Activated CD8-positive, alpha-beta memory T cell treated with anti-CD3 and anti-CD28 coated beads, Interleukin-2, amount 10 ng/mL, durations not matched to agents 7 days and 5 days (primary cell): ENCODE data around the gene PDPK1. TPM values are rescaled to one million over a fixed set of nuclear protein-coding genes. Genes with fewer than 3 reads are reported as not detected.
"Not testable (repeated sequence)": the region's sequence is repeated elsewhere in the genome, so short reads cannot be mapped to it uniquely, and the experiment has no call there.

Experiments
- ATAC-seq: fragments of 150-1000 bp; cut with Tn5 transposase; one replicate; pipeline ENCODE4 v1.10.0; 2021; ENCODE audit warnings: moderate library complexity
- CTCF ChIA-PET: fragments of 350-600 bp; sonication (Branson Sonifier 250); formaldehyde crosslinking; loops from one replicate; lab custom pipeline; 2021; ENCODE audit warnings: antibody characterized with exemption; lab: Charles Lee
- DNase-seq: peaks from one replicate; pipeline ENCODE4 v3.0.0-alpha.2; 2020
- H3K27ac Mint-ChIP-seq: one replicate; pipeline ENCODE4 v1.8.0; 2021; ENCODE audit warnings: mild to moderate bottlenecking, mixed read lengths
- H3K27me3 Mint-ChIP-seq: one replicate; pipeline ENCODE4 v1.8.0; 2021; ENCODE audit warnings: mixed read lengths
- H3K36me3 Mint-ChIP-seq: one replicate; pipeline ENCODE4 v1.8.0; 2021; ENCODE audit warnings: mild to moderate bottlenecking, mixed read lengths
- H3K4me1 Mint-ChIP-seq: one replicate; pipeline ENCODE4 v1.8.0; 2021; ENCODE audit warnings: mixed read lengths
- H3K4me3 Mint-ChIP-seq: one replicate; pipeline ENCODE4 v1.8.0; 2021; ENCODE audit warnings: mild to moderate bottlenecking, moderate library complexity, mixed read lengths
- H3K9me3 Mint-ChIP-seq: one replicate; pipeline ENCODE4 v1.8.0; 2022; ENCODE audit warnings: low read depth, mixed read lengths
- total RNA-seq, 2 experiments: library from RNA; stranded (reverse); gene quantifications; one replicate each; pipeline ENCODE4 v1.2.3, GENCODE V29; 2021

The PDPK1 gene
- total RNA-seq, 2 experiments from 2014 or later: 40.3 to 45.1 TPM

DNA sequence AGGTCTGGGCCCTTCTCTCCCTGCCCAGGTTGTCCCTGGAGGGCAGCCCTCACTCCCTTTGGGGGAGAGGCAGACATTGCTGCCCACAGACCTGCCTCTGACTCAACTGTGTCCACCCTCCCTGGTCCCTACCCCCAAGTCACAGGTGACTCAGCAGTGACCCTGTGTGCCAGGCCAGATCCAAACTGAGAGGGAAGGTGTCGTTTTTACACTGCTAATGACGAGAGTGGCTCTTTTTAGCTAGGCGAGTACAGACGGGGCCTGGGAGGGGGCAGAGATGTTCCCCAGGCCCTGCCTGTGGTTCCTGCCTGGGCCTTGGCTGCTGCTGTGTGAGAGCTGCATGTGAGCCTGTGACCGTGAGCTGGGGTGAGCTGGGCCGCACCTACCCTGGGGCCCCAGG, 61.3 kb downstream of the PDPK1 start:
- H3K9me3 Mint-ChIP-seq, H3K4me3 Mint-ChIP-seq, H3K36me3 Mint-ChIP-seq, ATAC-seq, DNase-seq, H3K27me3 Mint-ChIP-seq, CTCF ChIA-PET: not testable (repeated sequence)
- H3K27ac Mint-ChIP-seq: peak overlapping the region; percentile 36
- H3K4me1 Mint-ChIP-seq: peaks cover 12% of the 10 kb centered on the region

DNA sequence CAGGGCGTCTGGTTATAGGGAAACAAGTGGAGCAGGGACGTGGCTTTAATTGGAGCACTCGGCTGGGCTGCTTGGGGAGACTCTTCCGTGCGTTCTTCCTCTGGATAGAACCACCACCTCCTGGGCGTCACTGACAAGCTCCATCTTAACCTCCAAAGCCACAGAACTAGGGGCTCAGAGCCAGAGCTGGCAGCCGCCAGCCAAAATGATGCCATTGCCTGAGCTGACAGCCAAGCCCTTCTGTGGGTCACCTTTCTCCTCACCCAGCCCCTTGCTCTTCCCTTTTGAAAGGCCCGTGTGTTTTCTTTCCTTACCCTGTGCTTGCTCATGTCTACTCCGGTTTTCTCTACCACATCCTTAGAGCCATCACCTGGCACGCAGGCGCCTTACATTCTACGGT, 62.0 kb downstream of the PDPK1 start:
- H3K4me1 Mint-ChIP-seq: peaks cover 12% of the 10 kb centered on the region
- ATAC-seq, H3K27ac Mint-ChIP-seq, H3K9me3 Mint-ChIP-seq, H3K27me3 Mint-ChIP-seq, H3K36me3 Mint-ChIP-seq, H3K4me3 Mint-ChIP-seq, CTCF ChIA-PET, DNase-seq: not testable (repeated sequence)

DNA sequence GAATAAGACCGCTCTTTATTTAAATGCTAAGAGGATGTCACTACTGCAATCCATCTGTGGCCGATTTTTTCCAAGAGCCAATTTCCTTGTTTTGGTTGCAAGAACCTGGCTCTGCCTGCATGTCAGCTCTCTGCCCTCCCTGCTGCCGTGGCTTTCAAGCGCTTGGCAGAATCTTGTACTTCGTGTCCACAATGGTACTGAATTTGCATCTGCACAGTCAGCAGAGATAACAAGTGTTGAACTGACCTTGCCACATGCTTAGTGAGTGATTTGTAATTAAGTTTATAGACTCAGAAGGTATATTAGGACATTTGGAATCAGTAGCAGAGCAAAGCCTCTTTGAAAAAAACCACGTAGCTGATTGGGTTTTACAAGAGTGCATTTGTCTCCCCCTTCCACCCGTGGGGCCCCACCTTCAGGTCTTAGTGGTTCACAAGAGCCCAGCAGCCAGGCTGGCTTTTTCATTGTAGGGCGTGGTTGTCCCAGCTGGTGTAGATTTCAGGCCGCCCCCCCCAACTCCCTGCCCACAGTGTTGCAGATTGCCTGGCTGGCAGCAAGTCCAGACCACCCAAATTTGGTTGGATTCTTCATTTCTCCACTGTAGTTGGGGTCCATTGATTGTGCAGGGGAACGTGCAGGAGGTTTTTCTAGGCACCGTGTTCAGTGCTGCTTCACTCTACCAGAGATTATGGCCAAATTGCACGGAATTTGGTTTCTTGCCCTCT, 63.6 kb downstream of the PDPK1 start:
- H3K27ac Mint-ChIP-seq, DNase-seq: not testable (repeated sequence)

DNA sequence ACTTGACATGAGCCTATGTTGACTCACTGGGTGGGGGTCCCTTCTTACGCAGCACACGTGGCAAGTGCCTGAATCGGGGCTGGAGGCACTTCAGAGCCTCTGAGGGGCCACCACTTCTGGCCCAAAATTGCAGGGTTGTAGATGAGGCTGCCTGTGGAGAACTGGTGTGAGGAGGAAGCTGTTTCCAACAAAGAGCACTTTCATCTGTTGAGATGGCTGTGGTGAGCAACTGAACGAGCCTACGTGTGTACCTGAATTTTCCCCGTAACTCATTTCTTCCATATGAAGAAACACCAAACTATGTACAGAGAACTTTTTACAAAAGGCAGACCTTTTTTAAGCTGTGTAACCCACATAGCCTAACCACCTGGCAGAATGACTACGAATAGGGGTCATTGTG, 64.4 kb downstream of the PDPK1 start:
- H3K27me3 Mint-ChIP-seq, H3K4me3 Mint-ChIP-seq, H3K36me3 Mint-ChIP-seq, H3K27ac Mint-ChIP-seq, DNase-seq, CTCF ChIA-PET, ATAC-seq, H3K9me3 Mint-ChIP-seq: not testable (repeated sequence)
- peaks cover 13% of the 10 kb centered on the region for H3K4me1 Mint-ChIP-seq

More for the DNA sequence above, 63.6 kb downstream of the PDPK1 start:
- CTCF ChIA-PET, H3K4me3 Mint-ChIP-seq, H3K36me3 Mint-ChIP-seq, ATAC-seq, H3K9me3 Mint-ChIP-seq, H3K27me3 Mint-ChIP-seq: not testable (repeated sequence)
- peaks cover 12% of the 10 kb centered on the region for H3K4me1 Mint-ChIP-seq

DNA sequence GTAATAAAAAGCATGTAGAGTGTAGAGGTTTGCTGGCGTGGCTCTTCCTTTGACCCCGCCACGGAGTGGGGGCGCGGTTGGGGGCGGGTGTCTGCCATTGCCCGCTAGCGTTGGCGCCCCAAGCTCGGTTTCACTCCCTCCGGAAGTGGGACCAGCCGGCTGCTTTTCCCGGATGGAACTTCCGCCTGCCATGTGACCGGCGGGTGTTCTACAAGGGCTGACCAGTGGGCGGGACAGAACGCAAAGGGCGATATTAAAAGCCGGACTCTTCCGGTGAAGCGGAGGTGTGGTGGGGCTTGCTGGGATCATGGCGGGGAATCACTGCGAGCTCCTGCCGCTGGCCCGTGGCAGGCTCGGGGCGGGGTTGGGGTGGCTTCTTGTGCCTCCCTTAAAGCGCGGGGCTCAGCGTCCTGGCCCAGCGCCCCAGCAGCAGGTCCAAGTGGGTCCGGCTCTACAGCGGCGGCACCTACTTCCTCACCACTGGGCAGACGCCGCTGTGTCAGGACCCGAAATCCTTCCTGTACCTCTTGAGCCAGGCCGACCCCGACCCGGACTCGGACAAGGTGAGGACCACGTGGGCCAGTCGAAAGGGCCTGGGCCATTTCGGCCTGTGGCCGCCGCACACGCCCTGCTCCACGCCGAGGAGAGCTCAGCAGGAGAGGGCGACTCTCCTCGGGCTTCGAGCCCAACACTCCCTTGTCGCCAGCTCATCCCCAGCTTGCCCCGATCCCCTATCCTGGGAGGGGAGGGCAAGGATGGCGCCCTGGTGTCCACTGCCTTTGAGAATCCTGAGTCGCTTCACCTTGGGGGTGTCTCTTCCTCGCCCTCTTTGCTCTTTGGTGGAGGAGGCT, 65.6 kb downstream of the PDPK1 start:
- CTCF ChIA-PET: interaction anchor here (0.6 kb wide), 1 partner anchor 14 kb away, joined by 3 read pairs; no protein-coding TSS in a partner anchor
- no peaks in the 10 kb centered on the region for H3K36me3 Mint-ChIP-seq

GRCh38 chr16:2604016-2604369, 66.2 kb downstream of the PDPK1 start:
- peaks cover 22% of the 10 kb centered on the region for H3K4me1 Mint-ChIP-seq
- peak; percentile 37 for ATAC-seq
- CTCF ChIA-PET: interaction anchor here (0.6 kb wide), 1 partner anchor 14 kb away, joined by 3 read pairs; no protein-coding TSS in a partner anchor
- H3K4me3 Mint-ChIP-seq: peak overlapping the region; percentile 87
- H3K27ac Mint-ChIP-seq: peak overlapping the region; percentile 88
- H3K27me3 Mint-ChIP-seq, H3K9me3 Mint-ChIP-seq, H3K36me3 Mint-ChIP-seq, DNase-seq: not testable (repeated sequence)

More for the DNA sequence above, 65.6 kb downstream of the PDPK1 start:
- DNase-seq: peak; percentile 90
- H3K27me3 Mint-ChIP-seq: no peaks in the 10 kb centered on the region
- no peaks in the 10 kb centered on the region for H3K9me3 Mint-ChIP-seq
- peak; percentile 74 for ATAC-seq
- peak overlapping the region; percentile 87 for H3K4me3 Mint-ChIP-seq
- H3K27ac Mint-ChIP-seq: peak overlapping the region; percentile 88
- H3K4me1 Mint-ChIP-seq: peaks cover 22% of the 10 kb centered on the region

DNA sequence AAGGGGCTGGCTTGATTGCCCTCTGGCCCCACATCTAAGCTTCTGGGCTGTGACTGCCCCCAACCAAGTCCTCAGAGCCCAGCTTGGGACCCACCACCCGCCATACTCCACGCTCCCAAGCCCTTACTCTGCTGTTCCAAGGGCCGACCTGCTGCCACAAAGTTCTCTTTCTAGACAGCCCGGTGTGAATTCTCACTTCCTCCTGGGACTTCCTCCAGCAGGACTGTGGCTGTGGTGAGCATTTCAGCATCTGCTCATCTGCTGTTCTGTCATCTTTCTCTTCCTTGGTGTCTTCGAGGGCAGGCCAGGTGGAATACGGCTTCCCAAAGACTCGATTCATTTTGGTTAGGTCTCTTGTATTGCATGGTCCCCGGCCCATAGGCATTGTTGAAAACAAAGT, 69.0 kb downstream of the PDPK1 start:
- H3K9me3 Mint-ChIP-seq, H3K36me3 Mint-ChIP-seq, H3K4me3 Mint-ChIP-seq, H3K27ac Mint-ChIP-seq, DNase-seq, CTCF ChIA-PET, H3K27me3 Mint-ChIP-seq: not testable (repeated sequence)
- peaks cover 22% of the 10 kb centered on the region for H3K4me1 Mint-ChIP-seq
- ATAC-seq: peak; percentile 8

- H3K36me3 Mint-ChIP-seq, CTCF ChIA-PET, H3K4me3 Mint-ChIP-seq, H3K9me3 Mint-ChIP-seq, ATAC-seq, H3K27ac Mint-ChIP-seq, DNase-seq, H3K27me3 Mint-ChIP-seq: not testable (repeated sequence)
- peaks cover 17% of the 10 kb centered on the region for H3K4me1 Mint-ChIP-seq
Measured at GRCh38 chr16:2609345-2609744, 71.5 kb downstream of the PDPK1 start.

DNA sequence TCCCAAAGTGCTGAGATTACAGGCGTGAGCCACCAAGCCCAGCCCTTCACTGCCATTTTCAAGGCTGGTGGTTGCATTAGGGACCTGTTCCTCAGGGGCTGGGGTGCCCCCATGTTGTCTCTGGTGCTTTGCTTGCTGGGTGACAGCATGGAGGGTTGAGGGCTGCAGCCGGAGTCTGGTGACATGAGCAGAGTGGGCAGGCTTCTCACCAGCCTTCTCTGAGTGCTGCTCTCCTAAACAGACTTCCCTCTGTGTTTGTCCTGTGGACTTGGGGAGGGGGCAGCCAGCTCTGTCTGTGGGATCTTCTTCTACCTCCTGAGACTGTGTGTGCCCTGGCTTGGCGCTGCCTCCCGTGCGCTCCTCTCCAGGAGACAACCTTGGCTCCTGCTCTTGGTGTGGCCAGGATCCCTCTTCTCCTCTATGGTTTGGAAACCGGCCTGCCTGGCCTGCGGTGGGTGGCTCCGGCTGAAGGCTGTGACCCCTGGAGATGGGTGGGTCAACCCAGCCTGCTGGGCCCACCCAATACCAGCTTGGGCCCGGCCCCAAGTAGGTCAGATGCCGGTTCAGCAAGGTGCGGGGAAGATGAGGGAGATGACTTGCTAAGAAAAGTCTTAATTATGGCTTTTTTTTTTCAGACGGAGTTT, 72.1 kb downstream of the PDPK1 start:
- H3K27ac Mint-ChIP-seq: no peak overlapping the region
- peaks cover 8% of the 10 kb centered on the region for H3K36me3 Mint-ChIP-seq
- no peaks in the 10 kb centered on the region for H3K9me3 Mint-ChIP-seq
- no peaks in the 10 kb centered on the region for H3K27me3 Mint-ChIP-seq
- ATAC-seq (no peak), DNase-seq (no peak)
- H3K4me1 Mint-ChIP-seq: peaks cover 17% of the 10 kb centered on the region
- CTCF ChIA-PET: no interaction called here
- H3K4me3 Mint-ChIP-seq: no peak overlapping the region

DNA sequence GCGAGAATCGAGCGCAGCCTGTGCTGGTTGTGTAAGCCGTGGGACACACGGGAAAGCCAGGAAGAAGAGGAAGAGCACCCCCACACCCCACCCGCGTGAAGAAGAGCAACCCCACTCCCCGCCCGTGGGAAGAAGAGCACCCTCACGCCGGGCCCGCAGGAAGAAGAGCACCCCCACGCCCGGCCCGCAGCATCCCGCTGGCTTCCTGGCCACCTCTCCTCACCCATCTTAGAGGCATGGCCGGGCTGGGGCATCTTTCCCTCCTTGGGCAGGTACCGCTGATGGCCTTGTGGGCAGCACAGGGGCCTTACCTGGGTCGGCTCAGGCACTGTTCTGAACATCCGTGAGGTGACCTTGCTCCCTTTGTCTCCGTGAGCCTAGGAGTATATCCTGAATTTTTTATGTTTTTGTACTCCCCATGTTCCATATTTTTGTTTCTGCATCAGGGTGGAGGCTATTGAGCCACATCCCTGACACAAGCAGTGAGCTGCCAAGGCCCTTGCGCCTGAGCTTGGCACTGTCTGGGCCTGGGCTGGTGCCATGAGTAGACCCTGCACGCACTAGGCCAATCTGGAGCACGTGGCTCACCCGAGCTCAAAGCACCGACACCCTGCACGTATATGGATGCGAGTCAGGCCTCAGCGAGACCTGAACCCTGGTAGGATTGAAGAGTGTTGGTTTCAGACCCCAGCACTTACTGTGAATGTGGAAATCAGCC, 73.1 kb downstream of the PDPK1 start:
- peaks cover 9% of the 10 kb centered on the region for H3K36me3 Mint-ChIP-seq
- H3K27me3 Mint-ChIP-seq: no peaks in the 10 kb centered on the region
- H3K4me3 Mint-ChIP-seq: no peak overlapping the region
- peak overlapping the region; percentile 5 for H3K27ac Mint-ChIP-seq
- ATAC-seq (no peak), DNase-seq (no peak)
- CTCF ChIA-PET: no interaction called here
- peaks cover 10% of the 10 kb centered on the region for H3K4me1 Mint-ChIP-seq
- no peaks in the 10 kb centered on the region for H3K9me3 Mint-ChIP-seq

DNA sequence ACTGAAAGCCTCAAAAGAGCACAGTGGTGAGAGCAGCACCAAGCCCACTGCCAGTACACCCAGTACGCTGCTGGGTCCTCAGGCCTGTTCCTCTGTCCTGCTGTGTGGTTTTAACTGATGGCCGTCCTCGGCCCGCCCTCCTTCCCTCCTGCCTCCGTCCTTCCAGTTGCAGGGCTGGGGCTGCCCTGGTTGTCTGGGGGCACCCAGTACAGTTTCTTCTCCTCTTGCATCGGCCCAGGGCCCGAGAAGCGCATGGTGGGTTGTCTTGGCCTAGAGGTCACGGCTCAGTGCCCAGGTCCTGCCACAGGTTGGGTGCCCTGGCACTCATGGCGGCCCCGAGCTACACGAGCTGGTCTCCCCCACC, 73.7 kb downstream of the PDPK1 start:
- no peak for ATAC-seq

GRCh38 chr16:2611877-2612276, 74.1 kb downstream of the PDPK1 start:
- DNase-seq, H3K4me3 Mint-ChIP-seq: not testable (repeated sequence)

More for the DNA sequence above, 73.7 kb downstream of the PDPK1 start:
- peaks cover 9% of the 10 kb centered on the region for H3K36me3 Mint-ChIP-seq
- no peaks in the 10 kb centered on the region for H3K27me3 Mint-ChIP-seq
- CTCF ChIA-PET: no interaction called here
- H3K4me3 Mint-ChIP-seq: no peak overlapping the region
- DNase-seq: no peak
- H3K4me1 Mint-ChIP-seq: peaks cover 9% of the 10 kb centered on the region
- H3K9me3 Mint-ChIP-seq: no peaks in the 10 kb centered on the region
- H3K27ac Mint-ChIP-seq: no peak overlapping the region

DNA sequence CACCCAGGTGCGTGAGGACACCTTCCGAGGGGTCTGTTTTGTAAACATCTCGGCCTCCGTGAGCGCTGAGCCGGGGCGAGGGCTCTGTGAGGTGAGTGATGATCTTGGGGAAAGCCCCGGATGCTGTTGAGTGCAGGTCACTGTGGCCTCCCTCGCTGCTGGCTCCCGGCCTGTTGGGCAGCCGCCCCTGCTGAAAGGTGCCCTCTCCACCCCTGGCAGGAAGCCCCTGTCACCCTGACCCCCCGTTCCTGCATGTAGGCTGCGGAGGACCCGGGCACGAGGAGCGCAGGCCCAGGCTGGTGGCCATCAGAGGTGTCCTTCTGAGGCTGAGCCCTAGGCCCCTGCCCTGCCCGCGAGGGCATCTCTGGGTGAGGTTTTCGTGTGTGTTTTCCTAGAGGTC, 75.4 kb downstream of the PDPK1 start:
- H3K4me3 Mint-ChIP-seq, H3K4me1 Mint-ChIP-seq, H3K9me3 Mint-ChIP-seq, H3K36me3 Mint-ChIP-seq, H3K27me3 Mint-ChIP-seq, ATAC-seq, H3K27ac Mint-ChIP-seq, CTCF ChIA-PET, DNase-seq: not testable (repeated sequence)

More at GRCh38 chr16:2611877-2612276, 74.1 kb downstream of the PDPK1 start:
- ATAC-seq, H3K27me3 Mint-ChIP-seq, H3K9me3 Mint-ChIP-seq, H3K27ac Mint-ChIP-seq, CTCF ChIA-PET, H3K36me3 Mint-ChIP-seq, H3K4me1 Mint-ChIP-seq: not testable (repeated sequence)
